Activated CD4-positive, alpha-beta T cell treated with anti-CD3 and anti-CD28 coated beads, Interleukin-2, amount 10 ng/mL, durations not matched to agents 7 days and 5 days (primary cell): ENCODE measurements around the gene LYPD4. TPM values are rescaled to one million over a fixed set of nuclear protein-coding genes. Genes with fewer than 3 reads are reported as not detected.

Source experiments
- CTCF ChIA-PET: fragments of 350-600 bp; sonication (Branson Sonifier 250); formaldehyde crosslinking; loops from one replicate; lab custom pipeline; 2021; ENCODE audit warnings: antibody characterized with exemption; lab: Charles Lee
- POLR2A ChIA-PET: fragments of 350-600 bp; sonication (Branson Sonifier 250); formaldehyde crosslinking; loops from one replicate; lab custom pipeline; 2021; ENCODE audit warnings: antibody characterized with exemption; lab: Charles Lee
- DNase-seq: peaks from one replicate; pipeline ENCODE4 v3.0.0-alpha.2; 2020
- H3K27ac Mint-ChIP-seq: one replicate; pipeline ENCODE4 v1.8.0; 2021; ENCODE audit warnings: mild to moderate bottlenecking, moderate library complexity, mixed read lengths
- H3K27me3 Mint-ChIP-seq: one replicate; pipeline ENCODE4 v1.8.0; 2021; ENCODE audit warnings: mixed read lengths
- H3K36me3 Mint-ChIP-seq: one replicate; pipeline ENCODE4 v1.8.0; 2021; ENCODE audit warnings: low read depth, mixed read lengths
- H3K4me1 Mint-ChIP-seq: one replicate; pipeline ENCODE4 v1.8.0; 2021; ENCODE audit warnings: mixed read lengths
- H3K4me3 Mint-ChIP-seq: one replicate; pipeline ENCODE4 v1.8.0; 2021; ENCODE audit warnings: mild to moderate bottlenecking, moderate library complexity, mixed read lengths
- H3K9me3 Mint-ChIP-seq: one replicate; pipeline ENCODE4 v1.8.0; 2021; ENCODE audit warnings: mixed read lengths
- total RNA-seq, 2 experiments: library from RNA; stranded (reverse); gene quantifications; one replicate each; pipeline ENCODE4 v1.2.3, GENCODE V29; 2021

The LYPD4 gene
- total RNA-seq, 2 experiments from 2014 or later, result not detected

DNA sequence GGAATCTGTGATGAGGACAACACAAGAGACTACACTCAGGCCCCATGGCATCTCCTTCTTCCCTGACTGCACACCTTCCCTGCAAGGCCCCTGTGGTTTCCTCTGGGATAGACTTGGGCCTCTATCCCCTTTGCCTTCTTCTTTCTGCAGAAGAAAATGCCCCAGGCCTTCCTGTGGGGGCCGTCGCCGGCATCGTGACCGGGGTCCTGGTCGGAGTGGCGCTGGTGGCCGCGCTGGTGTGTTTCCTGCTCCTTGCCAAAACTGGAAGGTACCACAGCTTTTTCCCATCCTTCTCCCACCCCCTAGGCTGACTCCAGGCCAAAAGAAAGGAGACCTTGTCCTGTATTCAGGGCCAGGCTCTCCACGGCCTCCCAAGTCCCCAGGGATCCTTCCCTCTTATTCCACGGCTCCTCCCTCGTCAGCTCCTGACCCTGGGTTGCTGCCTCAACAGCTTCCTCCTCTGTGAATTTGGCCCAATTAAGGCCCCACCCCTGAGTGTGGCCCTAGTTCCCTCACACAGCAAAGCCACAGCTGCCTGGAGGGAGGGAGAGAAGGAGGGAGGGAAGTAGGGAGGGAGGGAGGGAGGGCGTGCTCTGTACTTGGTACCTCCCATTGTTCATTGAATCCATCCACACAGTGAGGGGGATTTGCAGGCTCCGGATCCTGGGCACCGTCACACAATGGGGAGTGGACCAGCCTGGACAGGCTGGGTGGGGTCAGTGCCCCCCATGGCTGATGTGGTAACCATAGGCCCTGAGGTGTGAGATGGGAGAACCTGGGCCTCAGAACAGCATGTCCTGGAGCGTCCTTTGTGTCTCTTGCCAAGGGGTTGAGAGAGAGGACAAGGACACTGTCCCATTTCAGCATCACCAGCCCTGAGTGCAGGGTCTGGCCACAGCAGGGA lies 35.6 kb downstream of the LYPD4 start:
- ChIA-PET CTCF (no interaction called here), POLR2A (no interaction called here)
- peaks cover 7% of the 10 kb centered on the region for H3K27me3 Mint-ChIP-seq
- H3K9me3 Mint-ChIP-seq, result no peaks in the 10 kb centered on the region
- no peak overlapping the region for H3K27ac Mint-ChIP-seq
- peaks cover 10% of the 10 kb centered on the region for H3K4me1 Mint-ChIP-seq
- no peak overlapping the region for H3K4me3 Mint-ChIP-seq
- DNase-seq, result no peak
- H3K36me3 Mint-ChIP-seq, result no peaks in the 10 kb centered on the region

DNA sequence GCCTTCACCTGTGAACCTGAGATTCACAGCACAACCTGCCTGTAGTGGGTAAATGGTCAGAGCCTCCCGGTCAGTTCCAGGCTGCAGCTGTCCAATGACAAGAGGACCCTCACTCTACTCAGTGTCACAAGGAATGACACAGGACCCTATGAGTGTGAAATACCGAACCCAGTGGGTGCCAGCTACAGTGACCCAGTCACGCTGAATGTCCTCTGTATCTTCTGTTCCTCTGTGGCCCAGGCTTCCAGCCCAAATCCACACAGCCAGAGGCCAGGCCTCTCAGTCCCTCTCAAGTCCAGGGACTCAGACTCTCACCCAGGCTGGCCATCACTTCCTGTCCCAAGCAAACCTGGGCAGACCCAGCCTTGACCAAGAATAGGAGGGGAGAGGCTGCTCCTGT lies 37.3 kb downstream of the LYPD4 start:
- ChIA-PET POLR2A (no interaction called here), CTCF (interaction anchor here (0.7 to 1.0 kb wide), 2 partner anchors 12 to 14 kb away, joined by 3 to 4 read pairs; no protein-coding TSS in a partner anchor)
- Mint-ChIP-seq H3K4me3 (no peak overlapping the region), H3K9me3 (no peaks in the 10 kb centered on the region), H3K4me1 (peaks cover 17% of the 10 kb centered on the region), H3K27me3 (peaks cover 9% of the 10 kb centered on the region), H3K36me3 (no peaks in the 10 kb centered on the region), H3K27ac (no peak overlapping the region)
- no peak for DNase-seq

DNA sequence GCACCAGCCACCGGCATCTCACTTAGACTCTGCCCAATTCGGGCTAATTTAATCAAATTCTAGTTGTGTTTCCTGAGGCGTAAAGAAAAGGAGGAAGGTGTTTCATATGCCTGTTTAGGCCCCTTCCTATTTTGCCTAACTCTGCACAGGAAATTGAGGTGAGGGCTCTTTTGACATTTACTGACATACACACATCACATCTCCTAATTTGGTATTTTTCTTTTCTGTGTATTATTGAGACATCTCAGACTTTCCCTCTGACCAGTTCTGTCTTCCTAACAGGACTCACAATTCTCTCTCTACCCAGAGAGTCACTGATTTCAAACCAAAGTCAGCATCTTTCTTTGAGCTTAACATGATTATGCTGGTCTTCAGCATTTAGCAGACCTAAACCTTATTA lies 40.1 kb downstream of the LYPD4 start:
- Mint-ChIP-seq H3K4me1 (peaks cover 20% of the 10 kb centered on the region), H3K4me3 (no peak overlapping the region), H3K36me3 (no peaks in the 10 kb centered on the region), H3K27me3 (peaks cover 6% of the 10 kb centered on the region), H3K9me3 (no peaks in the 10 kb centered on the region), H3K27ac (no peak overlapping the region)
- ChIA-PET POLR2A (no interaction called here), CTCF (no interaction called here)
- DNase-seq, result no peak

DNA sequence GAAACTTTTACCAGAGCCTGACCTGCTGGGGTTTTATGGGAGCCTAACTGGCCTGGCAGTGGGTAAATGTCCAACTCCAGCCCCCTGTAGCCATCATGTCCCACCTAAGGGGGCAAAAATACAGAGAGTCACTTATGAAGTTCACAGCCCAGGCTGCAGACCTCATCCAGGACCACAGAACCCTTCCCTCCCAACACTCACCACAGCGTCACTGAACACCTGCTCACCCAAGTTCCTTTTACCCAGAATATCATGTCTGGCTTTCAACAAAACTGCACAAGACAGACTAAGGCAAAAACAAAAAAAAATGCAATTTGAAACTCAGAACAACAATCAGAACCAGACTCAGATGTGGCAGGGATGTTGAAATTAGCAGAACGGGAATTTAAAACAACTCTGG lies 41.7 kb downstream of the LYPD4 start:
- Mint-ChIP-seq H3K9me3 (no peaks in the 10 kb centered on the region), H3K4me1 (peaks cover 20% of the 10 kb centered on the region), H3K36me3 (no peaks in the 10 kb centered on the region), H3K27me3 (peaks cover 4% of the 10 kb centered on the region), H3K4me3 (no peak overlapping the region), H3K27ac (no peak overlapping the region)
- ChIA-PET CTCF (interaction anchor here (1.4 to 1.5 kb wide), 2 partner anchors 8 to 18 kb away, joined by 3 to 5 read pairs; no protein-coding TSS in a partner anchor), POLR2A (no interaction called here)
- DNase-seq, result no peak

DNA sequence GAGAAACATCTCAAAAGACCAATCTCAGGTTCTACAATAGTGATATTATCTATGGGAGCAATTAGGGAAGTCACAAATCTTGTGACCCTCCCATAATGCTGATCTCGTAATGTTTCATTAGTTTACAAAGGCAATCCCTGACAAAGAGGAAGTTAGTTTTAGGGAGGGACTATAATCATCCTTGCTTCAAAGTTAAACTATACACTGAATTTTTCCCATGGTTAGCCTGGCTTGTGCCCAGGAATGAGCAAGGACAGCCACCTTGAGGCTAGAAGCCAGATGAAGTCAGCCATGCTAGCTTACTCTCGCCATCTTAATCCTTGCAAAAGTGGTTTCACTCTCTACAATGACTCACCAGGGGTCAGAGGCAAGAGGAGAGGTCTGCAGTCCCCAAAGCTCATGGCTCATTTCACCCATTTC lies 42.7 kb downstream of the LYPD4 start:
- H3K9me3 Mint-ChIP-seq, result no peaks in the 10 kb centered on the region
- no peak overlapping the region for H3K4me3 Mint-ChIP-seq
- peaks cover 7% of the 10 kb centered on the region for H3K27me3 Mint-ChIP-seq
- CTCF ChIA-PET, result interaction anchor here (1.0 to 1.5 kb wide), 2 partner anchors 9 to 19 kb away, joined by 3 to 5 read pairs; no protein-coding TSS in a partner anchor
- no peak for DNase-seq
- H3K27ac Mint-ChIP-seq, result no peak overlapping the region
- POLR2A ChIA-PET, result no interaction called here
- H3K36me3 Mint-ChIP-seq, result no peaks in the 10 kb centered on the region
- H3K4me1 Mint-ChIP-seq, result peaks cover 20% of the 10 kb centered on the region

DNA sequence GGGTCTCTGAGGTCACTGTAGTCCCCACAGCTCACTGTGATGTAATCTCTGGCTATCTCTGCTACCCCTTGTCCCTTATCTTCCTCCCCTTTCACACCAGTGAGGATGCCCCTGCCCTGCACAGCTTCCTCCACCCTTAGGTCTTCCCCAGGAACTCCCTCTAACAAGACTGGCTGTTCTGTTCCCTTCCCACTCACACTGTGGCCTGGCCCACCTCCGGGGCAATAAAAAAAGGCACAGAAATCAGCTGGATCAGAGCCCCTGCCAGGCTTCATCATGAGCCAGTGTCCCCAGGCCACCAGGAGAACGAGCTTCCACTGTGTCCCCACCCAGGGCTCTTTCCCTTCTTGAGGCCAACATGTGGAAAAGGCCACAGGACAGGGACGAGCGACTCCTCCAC lies 43.5 kb downstream of the LYPD4 start:
- Mint-ChIP-seq H3K27ac (no peak overlapping the region), H3K27me3 (peaks cover 13% of the 10 kb centered on the region), H3K36me3 (no peaks in the 10 kb centered on the region), H3K4me1 (peaks cover 20% of the 10 kb centered on the region), H3K9me3 (no peaks in the 10 kb centered on the region), H3K4me3 (no peak overlapping the region)
- no peak for DNase-seq
- ChIA-PET CTCF (interaction anchor here (1.0 to 1.5 kb wide), 2 partner anchors 8 to 20 kb away, joined by 3 to 5 read pairs; no protein-coding TSS in a partner anchor), POLR2A (no interaction called here)

DNA sequence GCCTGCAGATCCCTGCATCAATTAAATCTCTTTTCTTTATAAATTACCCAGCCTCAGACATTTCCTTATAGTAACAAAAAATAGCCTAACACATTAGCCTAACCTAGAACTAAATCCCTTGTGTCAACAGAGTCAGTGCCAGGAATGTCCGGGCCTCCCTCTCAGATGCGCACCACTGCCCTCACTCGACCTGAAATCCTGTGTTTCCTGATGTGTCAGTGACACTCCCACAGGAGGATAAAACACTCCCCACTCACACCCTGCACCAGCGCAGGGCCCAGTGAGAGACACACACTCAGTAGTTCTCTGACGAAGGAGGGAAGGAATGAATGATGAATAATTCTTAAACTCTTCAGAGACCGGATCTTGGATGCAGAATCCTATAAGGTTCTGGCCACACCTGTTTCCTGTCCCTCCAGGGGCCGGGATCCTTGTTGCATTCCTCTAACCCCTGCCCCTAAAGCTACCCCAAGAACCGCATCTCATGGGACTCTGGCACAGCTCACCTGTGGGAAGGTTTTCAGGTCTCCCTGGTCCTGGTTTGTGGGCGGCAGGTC lies 45.0 kb downstream of the LYPD4 start:
- ChIA-PET POLR2A (no interaction called here), CTCF (interaction anchor here (1.5 kb wide), 1 partner anchor 47 kb away, joined by 5 read pairs; no protein-coding TSS in a partner anchor)
- no peak overlapping the region for H3K27ac Mint-ChIP-seq

DNA sequence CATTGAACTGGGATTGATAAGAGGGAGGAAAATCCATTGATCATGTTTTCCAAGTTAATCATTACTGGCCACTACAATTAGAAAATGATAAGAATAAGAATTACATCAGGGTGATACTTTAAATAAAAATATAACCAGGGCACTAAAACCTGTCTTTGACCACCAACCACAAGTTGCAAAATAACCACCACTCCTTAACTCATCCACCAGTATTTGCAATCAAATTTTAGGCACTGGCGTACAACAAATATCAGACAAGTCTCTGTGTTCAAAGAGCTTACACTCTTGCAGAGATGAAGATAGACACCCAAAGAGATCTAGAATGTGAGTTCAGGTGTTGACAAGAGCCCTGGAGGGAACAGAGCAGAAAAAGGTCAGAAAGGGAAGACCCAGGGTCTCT lies 47.6 kb downstream of the LYPD4 start:
- H3K4me3 Mint-ChIP-seq, result no peak overlapping the region
- CTCF ChIA-PET, result interaction anchor here (1.8 kb wide), 1 partner anchor 24 kb away, joined by 10 read pairs; no protein-coding TSS in a partner anchor

More for the DNA sequence above, 45.0 kb downstream of the LYPD4 start:
- Mint-ChIP-seq H3K4me1 (peaks cover 15% of the 10 kb centered on the region), H3K27me3 (peaks cover 18% of the 10 kb centered on the region), H3K36me3 (no peaks in the 10 kb centered on the region), H3K9me3 (no peaks in the 10 kb centered on the region), H3K4me3 (no peak overlapping the region)
- DNase-seq, result no peak

DNA sequence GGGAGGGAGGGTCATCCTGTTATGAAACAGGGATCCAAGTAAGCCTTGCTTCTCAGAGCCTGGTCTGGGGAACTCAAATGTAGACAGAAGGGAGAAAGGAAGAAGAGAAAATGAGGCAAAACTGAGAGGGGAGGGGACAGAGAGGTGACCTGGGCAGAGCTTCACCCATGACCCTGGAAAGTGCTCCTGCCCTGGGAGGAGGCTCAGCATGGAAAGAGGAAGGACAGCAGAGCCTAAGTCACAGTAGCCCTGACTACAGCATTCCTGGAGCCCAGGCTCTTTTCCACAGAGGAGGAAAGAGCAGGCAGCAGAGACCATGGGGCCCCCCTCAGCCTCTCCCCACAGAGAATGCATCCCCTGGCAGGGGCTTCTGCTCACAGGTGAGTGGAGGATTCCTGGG lies 48.1 kb downstream of the LYPD4 start, which contains the start of gene CEACAM3:
Gene CEACAM3 (plus strand): TSS at position 226 of the 400 bp plus-strand sequence. CDS start 91 bp downstream, at position 317.
- no peaks in the 10 kb centered on the region for H3K36me3 Mint-ChIP-seq
- H3K27me3 Mint-ChIP-seq, result peaks cover 37% of the 10 kb centered on the region
- no peak within 1 kb of the TSS for H3K4me3 Mint-ChIP-seq
- ChIA-PET CTCF (interaction anchor here (0.9 to 1.8 kb wide), 2 partner anchors 25 to 42 kb away, joined by 3 to 10 read pairs; no protein-coding TSS in a partner anchor), POLR2A (no interaction called here)
- DNase-seq, result no peak
- no peaks in the 10 kb centered on the region for H3K9me3 Mint-ChIP-seq
- no peak within 1 kb of the TSS for H3K27ac Mint-ChIP-seq
- no peaks in the 10 kb centered on the region for H3K4me1 Mint-ChIP-seq

More for the DNA sequence above, 47.6 kb downstream of the LYPD4 start:
- Mint-ChIP-seq H3K27me3 (peaks cover 35% of the 10 kb centered on the region), H3K9me3 (no peaks in the 10 kb centered on the region), H3K27ac (no peak overlapping the region), H3K4me1 (no peaks in the 10 kb centered on the region), H3K36me3 (no peaks in the 10 kb centered on the region)
- POLR2A ChIA-PET, result no interaction called here
- no peak for DNase-seq

DNA sequence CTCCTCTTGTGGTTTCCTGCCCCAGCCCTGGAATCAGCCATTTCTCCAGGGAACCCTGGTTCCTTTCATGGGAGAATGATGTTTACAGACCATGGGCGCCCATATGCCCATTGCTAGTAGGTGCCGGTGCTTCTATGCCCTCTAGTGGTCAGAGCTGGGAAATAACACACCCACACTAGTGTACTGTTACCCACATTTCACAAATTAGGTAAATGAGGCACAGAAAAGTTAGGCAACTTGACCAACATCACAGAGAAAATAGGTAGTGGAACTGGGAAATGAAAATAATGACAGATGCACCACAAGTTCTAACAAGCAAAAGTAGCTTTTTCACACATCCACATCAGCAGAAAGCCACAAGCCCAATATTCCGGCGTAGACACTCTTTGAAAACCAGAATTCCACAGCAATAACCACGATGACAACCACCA lies 49.4 kb downstream of the LYPD4 start:
- Mint-ChIP-seq H3K36me3 (no peaks in the 10 kb centered on the region), H3K27ac (no peak overlapping the region), H3K4me3 (no peak overlapping the region), H3K9me3 (no peaks in the 10 kb centered on the region), H3K4me1 (no peaks in the 10 kb centered on the region), H3K27me3 (peaks cover 41% of the 10 kb centered on the region)
- peak; percentile 77 for DNase-seq
- CTCF ChIA-PET, result interaction anchor here (0.7 to 1.8 kb wide), 11 partner anchors 8 to 346 kb away, joined by 3 to 10 read pairs (median 3); no protein-coding TSS in a partner anchor
- POLR2A ChIA-PET, result no interaction called here

DNA sequence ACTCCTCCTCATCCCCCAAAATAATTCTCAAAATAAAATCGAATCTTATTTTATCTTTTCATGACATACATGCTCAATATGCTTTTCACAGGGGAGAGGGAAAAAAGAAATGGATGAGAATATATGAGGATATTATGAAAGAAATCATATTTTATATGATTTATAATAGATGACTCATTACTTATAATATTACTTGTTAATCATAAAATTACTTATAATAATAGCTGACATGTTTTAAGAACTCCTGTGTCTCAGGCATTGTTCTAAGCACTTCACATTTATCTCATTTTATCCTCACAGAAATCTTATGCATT lies 51.1 kb downstream of the LYPD4 start:
- H3K27me3 Mint-ChIP-seq, result peaks cover 42% of the 10 kb centered on the region
- H3K4me1 Mint-ChIP-seq, result no peaks in the 10 kb centered on the region
- H3K27ac Mint-ChIP-seq, result no peak overlapping the region
- H3K4me3 Mint-ChIP-seq, result no peak overlapping the region
- ChIA-PET CTCF (interaction anchor here (0.6 to 1.8 kb wide), 14 partner anchors 8 to 1856 kb away, joined by 3 to 8 read pairs (median 3); no protein-coding TSS in a partner anchor), POLR2A (no interaction called here)
- H3K36me3 Mint-ChIP-seq, result no peaks in the 10 kb centered on the region
- no peak for DNase-seq
- no peaks in the 10 kb centered on the region for H3K9me3 Mint-ChIP-seq

DNA sequence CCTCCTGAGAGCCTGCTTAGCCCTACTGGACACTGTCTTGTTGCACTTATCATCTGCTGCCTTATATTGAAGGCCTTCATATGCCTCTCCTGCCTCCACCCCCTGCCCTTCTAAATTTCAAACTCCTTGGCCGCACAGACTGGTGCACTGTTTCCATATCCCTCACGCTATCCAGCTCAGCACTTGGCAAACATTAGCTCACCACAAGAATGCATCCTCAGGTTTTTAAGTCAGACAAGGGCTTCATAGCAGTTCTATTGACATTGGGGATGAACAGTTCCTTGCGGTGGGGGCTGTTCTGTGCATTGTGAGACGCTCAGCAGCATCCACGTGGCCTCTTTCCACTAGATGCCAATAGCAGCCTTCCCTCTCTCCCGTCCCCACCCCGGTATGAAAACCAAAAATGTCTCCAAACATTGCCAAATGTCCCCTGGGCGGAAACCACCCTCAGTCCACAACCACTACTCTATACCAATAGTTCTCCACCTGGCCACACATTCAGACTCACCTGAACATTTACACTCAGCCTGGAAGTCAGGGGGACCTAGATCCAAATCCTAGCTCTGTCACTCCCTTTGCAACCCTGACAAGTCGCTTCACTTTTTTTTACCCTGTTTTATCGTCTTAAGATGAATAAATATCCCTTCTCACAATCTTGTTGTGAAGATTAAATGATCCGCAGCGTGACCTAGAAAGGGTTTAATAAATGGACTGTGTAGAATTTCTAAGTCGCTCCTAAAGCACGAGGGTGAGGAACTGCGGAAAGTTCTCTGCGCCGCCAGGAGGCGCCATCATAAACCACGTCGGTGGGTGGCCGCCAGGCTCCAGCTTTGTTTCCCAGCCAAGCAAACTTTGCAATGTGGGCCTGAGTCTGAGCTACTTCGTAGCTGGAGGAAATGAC lies 51.7 kb downstream of the LYPD4 start:
- DNase-seq, result peak; percentile 54
- ChIA-PET CTCF (interaction anchor here (0.6 to 2.0 kb wide), 17 partner anchors 9 to 767 kb away, joined by 3 to 8 read pairs (median 3); no protein-coding TSS in a partner anchor), POLR2A (interaction anchor here (0.6 kb wide), 1 partner anchor 64 kb away, joined by 3 read pairs; no protein-coding TSS in a partner anchor)
- no peak overlapping the region for H3K27ac Mint-ChIP-seq
- H3K4me1 Mint-ChIP-seq, result no peaks in the 10 kb centered on the region
- H3K9me3 Mint-ChIP-seq, result no peaks in the 10 kb centered on the region
- no peaks in the 10 kb centered on the region for H3K36me3 Mint-ChIP-seq
- no peak overlapping the region for H3K4me3 Mint-ChIP-seq
- peaks cover 43% of the 10 kb centered on the region for H3K27me3 Mint-ChIP-seq
